NCI-H2227 (cell line): ENCODE data around the gene MAP1S.

ENCODE experiments used
- DNase-seq: peaks from one replicate; lab custom pipeline; 2025; ENCODE audit not compliant: unreplicated experiment; lab: John Stamatoyannopoulos, UW

Gene MAP1S, protein sequence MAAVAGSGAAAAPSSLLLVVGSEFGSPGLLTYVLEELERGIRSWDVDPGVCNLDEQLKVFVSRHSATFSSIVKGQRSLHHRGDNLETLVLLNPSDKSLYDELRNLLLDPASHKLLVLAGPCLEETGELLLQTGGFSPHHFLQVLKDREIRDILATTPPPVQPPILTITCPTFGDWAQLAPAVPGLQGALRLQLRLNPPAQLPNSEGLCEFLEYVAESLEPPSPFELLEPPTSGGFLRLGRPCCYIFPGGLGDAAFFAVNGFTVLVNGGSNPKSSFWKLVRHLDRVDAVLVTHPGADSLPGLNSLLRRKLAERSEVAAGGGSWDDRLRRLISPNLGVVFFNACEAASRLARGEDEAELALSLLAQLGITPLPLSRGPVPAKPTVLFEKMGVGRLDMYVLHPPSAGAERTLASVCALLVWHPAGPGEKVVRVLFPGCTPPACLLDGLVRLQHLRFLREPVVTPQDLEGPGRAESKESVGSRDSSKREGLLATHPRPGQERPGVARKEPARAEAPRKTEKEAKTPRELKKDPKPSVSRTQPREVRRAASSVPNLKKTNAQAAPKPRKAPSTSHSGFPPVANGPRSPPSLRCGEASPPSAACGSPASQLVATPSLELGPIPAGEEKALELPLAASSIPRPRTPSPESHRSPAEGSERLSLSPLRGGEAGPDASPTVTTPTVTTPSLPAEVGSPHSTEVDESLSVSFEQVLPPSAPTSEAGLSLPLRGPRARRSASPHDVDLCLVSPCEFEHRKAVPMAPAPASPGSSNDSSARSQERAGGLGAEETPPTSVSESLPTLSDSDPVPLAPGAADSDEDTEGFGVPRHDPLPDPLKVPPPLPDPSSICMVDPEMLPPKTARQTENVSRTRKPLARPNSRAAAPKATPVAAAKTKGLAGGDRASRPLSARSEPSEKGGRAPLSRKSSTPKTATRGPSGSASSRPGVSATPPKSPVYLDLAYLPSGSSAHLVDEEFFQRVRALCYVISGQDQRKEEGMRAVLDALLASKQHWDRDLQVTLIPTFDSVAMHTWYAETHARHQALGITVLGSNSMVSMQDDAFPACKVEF

DNA sequence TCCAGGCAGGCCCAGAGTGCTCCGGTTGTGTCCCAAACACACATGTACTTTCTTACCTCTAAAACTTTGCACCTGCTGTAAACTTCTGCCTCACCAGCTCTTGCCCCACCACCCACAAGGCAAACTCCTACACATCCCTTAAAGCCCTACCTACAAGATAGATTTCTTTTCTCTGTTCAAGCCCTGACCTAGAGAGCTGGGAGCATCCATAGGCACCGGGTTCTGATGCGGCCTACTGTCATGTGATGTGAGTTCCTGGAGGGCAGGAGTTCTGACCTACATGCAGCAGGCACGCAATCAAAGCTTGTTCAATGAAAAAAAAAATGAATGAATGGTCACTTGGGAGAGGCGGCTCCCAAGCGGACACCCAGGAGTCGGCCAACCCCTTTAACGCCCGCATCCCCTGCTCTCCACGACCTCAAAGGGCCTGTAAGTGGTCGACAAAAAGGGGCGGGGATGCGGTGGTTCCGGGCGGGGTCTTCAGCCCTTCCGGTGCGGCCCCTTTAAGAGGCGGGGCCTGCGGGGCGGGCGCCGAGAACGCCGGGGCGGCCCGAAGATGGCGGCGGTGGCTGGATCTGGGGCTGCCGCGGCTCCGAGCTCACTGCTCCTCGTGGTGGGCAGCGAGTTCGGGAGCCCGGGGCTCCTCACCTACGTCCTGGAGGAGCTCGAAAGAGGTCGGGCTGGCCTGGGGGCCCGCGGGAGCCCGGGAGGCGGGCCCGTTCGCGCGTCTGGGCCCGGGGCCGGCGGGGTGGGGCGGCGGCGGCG is at the start of gene MAP1S:
Gene MAP1S (plus strand): TSS at position 534 of the 765 bp plus-strand sequence. CDS start 23 bp downstream, at position 557.
- peak; percentile 76 for DNase-seq

DNA sequence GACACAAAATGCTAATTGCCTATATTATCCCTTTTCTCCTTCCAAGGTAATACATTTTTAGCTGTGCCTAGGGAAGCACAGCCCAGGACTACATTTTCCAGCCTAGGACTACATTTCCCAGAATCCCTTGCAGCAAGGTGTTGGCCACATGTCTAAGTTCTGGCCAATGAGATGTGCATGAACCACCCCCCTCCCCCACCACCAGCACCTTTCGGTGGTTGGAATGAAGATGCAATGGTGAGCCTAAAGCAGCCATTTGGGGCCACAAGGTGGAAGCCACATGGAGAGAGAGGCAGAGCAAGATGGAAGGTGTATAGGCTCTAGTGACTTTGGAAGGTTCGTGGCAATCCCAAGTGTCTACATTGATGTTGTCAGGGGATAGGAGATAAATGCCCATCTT is 47.4 kb upstream of the MAP1S start:
- peak; percentile 66 for DNase-seq

- DNase-seq = no peak
Measured at GRCh38 chr19:17673937-17674799, 45.1 kb upstream of the MAP1S start.

GRCh38 chr19:17676295-17676694 is 43.0 kb upstream of the MAP1S start:
- DNase-seq = no peak

- no peak for DNase-seq
Measured at GRCh38 chr19:17677002-17677401, 42.3 kb upstream of the MAP1S start.

DNA sequence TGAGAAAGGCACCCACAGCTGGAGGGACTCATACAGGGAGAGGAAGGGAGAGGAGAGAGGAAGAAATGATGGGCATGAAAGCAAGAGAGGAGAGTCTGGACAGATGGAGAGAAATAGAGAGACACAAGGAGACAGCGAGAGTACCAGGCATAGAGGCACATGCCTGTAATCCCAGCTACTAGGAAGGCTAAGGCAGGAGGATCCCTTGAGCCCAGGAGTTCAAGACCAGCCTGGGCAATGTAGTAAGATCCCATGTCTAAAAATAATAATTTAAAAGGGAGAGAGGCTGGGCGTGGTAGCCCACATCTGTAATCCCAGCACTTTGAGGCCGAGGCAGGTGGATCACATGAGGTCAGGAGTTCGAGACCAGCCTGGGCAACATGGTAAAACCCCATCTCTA is 40.4 kb upstream of the MAP1S start:
- DNase-seq = no peak

DNA sequence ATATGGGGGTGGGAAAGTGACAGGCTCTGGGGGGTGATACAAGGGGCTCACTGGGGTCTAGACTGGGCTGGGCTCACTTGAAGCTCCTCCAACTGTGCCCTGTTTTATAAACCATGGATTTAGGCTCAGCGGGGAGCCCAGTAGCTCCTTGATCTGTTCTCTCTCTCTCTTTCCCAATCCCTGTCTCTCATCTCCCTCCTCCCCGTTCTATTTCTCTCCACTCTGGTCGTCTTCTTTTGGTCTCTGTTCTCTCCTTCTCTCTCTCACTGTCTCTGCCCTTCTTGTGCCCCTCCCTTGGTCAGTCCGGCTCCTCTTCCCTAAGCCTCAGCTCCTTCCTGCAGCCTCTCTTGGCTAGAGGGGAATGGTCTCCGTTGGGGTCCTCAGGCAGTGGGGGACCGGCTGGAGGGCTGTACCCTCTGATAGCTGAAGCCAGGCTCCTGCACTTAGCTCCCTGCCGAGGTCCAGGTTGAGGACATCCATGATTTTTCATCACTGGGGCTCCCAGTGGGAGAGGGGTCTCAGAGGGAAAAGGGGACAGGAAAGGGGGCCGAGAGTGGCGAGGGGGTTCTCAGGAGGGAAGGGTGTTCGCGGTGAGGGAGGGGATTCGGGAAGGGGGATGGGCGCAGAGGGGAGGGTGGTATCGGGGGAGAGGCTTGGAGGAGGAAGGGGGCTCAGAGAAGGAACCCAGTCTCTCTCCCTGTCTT is 39.6 kb upstream of the MAP1S start:
- DNase-seq = no peak

- DNase-seq = peak; percentile 69
Measured at GRCh38 chr19:17680230-17680722, 39.0 kb upstream of the MAP1S start.

GRCh38 chr19:17681505-17682125 is 37.7 kb upstream of the MAP1S start:
- no peak for DNase-seq

DNA sequence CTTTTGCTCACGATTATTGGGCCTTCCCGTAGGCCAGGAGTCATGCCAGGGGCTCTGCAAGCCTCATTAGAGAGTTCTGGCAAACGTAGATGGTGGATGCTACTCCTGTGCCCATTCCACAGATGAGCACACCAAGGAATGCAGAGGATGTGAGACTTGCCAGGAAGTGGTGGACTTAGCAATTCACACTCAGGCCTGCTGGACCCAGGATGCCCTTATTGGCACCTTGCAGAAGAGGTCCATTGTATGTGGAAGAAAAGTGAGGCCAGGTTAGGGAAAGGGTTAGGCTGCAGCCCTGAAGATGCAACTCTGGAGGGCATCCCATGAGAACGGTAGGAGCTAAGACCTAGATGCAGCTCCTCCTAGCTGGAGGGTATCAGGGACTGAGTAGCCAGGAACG is 37.0 kb upstream of the MAP1S start:
- no peak for DNase-seq

GRCh38 chr19:17683078-17683477 is 36.2 kb upstream of the MAP1S start:
- no peak for DNase-seq

DNA sequence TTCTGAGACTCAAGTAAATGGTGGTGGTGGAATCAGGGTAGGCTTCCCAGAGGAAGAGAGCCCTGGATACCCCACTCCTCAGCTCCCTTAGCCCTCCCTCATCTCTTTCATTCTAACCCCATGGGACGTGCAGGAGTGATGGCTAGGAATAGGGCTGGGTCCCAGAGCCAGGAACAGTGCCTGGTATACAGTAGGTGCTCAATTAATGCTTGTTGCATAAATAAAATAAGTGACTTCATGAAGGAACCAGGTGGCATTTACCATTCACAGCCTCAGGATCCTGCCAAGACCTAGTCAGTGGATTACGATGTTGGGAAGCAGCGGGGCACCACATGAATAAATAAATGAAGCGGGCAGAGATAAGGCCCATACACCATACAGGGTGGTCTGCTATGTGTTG is 35.0 kb upstream of the MAP1S start:
- no peak for DNase-seq

DNA sequence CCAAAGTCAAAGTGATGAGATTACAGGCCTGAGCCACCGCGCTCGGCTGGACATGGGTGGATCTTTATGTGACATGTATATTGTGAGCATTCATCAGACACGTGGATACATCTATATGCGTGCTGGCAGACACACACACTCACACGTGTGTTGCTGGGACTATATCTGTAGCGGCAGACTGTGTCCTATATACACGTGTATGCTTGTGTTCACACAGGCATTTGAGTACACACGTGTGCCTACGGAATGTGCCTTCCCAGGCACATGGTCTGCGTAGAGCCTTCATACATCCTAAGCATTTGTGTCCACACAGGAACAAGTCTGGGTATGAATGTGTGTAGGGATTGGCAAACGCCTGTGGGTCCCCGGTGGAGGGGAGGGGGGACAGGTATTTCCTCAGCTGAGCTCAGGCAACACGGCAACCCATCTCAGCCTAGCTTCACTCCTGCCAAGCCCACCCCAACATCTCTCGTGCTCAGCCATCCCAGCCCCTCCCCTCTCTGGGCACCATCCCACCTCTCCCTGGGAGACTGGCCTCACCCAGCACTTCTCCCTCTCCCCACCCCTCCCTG is 33.7 kb upstream of the MAP1S start:
- DNase-seq = no peak

GRCh38 chr19:17686023-17686521 is 33.2 kb upstream of the MAP1S start:
- no peak for DNase-seq

DNA sequence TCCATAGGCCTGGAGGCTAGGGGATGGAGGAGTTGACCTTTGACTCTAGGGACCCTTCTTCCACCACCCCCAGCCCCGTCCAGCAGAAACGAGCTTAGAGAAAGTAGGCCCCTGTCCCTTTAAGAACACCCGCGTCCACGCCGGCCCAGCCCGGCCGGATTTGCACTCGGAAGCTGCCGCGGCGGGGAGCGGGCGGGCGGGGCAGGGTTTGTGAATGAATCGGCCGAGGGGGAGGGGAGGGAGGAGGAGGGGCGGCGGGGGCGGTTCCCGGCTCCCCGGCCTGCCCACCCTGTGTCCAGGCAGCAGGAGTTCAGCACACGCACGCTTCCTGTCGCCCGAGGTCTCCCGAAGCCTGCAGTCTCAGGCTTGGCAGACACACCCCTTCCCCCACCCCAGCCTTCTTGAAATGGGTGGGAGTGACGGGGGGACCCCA is 32.7 kb upstream of the MAP1S start:
- DNase-seq = peak; percentile 60

- no peak for DNase-seq
Measured at GRCh38 chr19:17687141-17687856, 32.0 kb upstream of the MAP1S start.
